ENCODE measurements around the gene CHMP4A. TPM values are rescaled to one million over a fixed set of nuclear protein-coding genes. Genes with fewer than 3 reads are reported as not detected.

CHMP4A gene
- total and polyA plus RNA-seq, 9 of the 15 experiments (the other 6 are each of a cell fraction or from before 2014, with no cell fraction given), result 28.8 to 104 (median 52.7) TPM

DNA sequence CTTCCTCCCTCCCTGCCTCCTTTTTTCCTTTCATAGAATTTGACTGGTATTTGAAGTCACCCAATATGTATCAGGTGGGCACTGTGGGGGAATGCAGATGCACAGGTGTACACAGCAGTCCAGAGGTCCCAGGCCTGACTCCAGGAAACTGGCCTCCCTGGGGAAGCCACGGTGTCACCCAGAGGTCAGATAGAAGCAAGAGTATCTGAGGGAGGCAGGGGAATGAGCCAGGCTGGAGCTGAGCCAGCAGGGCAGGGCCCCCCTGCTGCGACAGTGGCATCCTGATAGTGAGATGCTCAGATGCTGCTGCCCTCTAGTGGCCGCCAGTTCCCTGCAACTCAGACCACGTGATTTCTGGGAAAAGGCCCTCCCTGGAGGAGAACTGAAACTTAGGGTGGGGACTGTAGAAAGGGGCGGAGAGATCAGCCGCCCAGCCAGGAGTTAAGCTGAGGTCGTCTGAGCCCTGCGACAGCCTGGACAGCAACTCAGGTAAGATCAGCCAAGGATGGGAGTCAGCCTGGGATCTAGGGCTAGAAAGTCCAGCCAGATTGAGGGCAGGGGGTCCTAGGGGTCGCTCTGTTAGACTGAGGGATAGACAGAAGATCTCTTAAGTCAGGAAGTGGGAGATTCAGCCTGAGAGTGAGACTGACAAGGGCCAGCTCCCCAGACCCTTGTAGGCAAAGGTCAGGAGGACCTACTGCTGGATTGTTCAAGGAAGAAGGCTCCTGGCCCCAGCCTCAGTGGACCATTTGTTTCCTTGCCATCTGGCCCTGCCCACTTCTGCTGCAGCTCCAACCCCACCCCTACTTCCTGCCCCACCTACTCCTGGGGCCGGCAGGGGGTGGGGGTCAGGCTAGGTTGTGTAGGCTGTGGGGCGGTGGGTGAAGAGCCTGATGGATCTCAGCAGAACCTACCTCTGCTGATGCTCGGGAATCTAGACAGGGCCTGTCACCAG lies 52.2 kb downstream of the CHMP4A start, which contains the start of gene IRF9 (continued):
- TF ChIP-seq, protein P1, sequence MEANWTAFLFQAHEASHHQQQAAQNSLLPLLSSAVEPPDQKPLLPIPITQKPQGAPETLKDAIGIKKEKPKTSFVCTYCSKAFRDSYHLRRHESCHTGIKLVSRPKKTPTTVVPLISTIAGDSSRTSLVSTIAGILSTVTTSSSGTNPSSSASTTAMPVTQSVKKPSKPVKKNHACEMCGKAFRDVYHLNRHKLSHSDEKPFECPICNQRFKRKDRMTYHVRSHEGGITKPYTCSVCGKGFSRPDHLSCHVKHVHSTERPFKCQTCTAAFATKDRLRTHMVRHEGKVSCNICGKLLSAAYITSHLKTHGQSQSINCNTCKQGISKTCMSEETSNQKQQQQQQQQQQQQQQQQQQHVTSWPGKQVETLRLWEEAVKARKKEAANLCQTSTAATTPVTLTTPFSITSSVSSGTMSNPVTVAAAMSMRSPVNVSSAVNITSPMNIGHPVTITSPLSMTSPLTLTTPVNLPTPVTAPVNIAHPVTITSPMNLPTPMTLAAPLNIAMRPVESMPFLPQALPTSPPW (CRISPR knock-in tag; IDR thresholded peaks at IDR 0.05), result peak; percentile 93
- TF ChIP-seq HMG20B (CRISPR knock-in tag; IDR thresholded peaks at IDR 0.05) (no peak), THRAP3 (IDR thresholded peaks at IDR 0.05; ENCODE audit: borderline replicate concordance) (no peak), MBD2 (IDR thresholded peaks at IDR 0.05; ENCODE audit: borderline replicate concordance, low read depth) (no peak), FOXK2 (conservative IDR thresholded peaks at IDR 0.05 in 1 of 2, IDR thresholded peaks at IDR 0.05 in 1 of 2; ENCODE audit: low read depth in 2 of 2) (peak in 1 of 2 experiments; percentile 38; a peak in 1 of 4 replicates), ZNF717 (CRISPR knock-in tag; IDR thresholded peaks at IDR 0.05) (no peak), CBFB (CRISPR knock-in tag; IDR thresholded peaks at IDR 0.05) (no peak), LCOR (CRISPR knock-in tag; IDR thresholded peaks at IDR 0.05) (peak; percentile 76), ZNF57 (CRISPR knock-in tag; IDR thresholded peaks at IDR 0.05) (no peak), FOS (IDR thresholded peaks at IDR 0.05; ENCODE audit: extremely low read depth, insufficient read length) (no peak), BCL6 (CRISPR knock-in tag; IDR thresholded peaks at IDR 0.05) (no peak), BCOR (IDR thresholded peaks at IDR 0.05) (no peak), CTBP1 (IDR thresholded peaks at IDR 0.05; ENCODE audit: borderline replicate concordance) (peak; percentile 96), KDM5B (IDR thresholded peaks at IDR 0.05; ENCODE audit: insufficient replicate concordance, low read depth, low read length) (peak; percentile 37), LARP7 (IDR thresholded peaks at IDR 0.05) (no peak)
- TF ChIP-seq, protein P2, sequence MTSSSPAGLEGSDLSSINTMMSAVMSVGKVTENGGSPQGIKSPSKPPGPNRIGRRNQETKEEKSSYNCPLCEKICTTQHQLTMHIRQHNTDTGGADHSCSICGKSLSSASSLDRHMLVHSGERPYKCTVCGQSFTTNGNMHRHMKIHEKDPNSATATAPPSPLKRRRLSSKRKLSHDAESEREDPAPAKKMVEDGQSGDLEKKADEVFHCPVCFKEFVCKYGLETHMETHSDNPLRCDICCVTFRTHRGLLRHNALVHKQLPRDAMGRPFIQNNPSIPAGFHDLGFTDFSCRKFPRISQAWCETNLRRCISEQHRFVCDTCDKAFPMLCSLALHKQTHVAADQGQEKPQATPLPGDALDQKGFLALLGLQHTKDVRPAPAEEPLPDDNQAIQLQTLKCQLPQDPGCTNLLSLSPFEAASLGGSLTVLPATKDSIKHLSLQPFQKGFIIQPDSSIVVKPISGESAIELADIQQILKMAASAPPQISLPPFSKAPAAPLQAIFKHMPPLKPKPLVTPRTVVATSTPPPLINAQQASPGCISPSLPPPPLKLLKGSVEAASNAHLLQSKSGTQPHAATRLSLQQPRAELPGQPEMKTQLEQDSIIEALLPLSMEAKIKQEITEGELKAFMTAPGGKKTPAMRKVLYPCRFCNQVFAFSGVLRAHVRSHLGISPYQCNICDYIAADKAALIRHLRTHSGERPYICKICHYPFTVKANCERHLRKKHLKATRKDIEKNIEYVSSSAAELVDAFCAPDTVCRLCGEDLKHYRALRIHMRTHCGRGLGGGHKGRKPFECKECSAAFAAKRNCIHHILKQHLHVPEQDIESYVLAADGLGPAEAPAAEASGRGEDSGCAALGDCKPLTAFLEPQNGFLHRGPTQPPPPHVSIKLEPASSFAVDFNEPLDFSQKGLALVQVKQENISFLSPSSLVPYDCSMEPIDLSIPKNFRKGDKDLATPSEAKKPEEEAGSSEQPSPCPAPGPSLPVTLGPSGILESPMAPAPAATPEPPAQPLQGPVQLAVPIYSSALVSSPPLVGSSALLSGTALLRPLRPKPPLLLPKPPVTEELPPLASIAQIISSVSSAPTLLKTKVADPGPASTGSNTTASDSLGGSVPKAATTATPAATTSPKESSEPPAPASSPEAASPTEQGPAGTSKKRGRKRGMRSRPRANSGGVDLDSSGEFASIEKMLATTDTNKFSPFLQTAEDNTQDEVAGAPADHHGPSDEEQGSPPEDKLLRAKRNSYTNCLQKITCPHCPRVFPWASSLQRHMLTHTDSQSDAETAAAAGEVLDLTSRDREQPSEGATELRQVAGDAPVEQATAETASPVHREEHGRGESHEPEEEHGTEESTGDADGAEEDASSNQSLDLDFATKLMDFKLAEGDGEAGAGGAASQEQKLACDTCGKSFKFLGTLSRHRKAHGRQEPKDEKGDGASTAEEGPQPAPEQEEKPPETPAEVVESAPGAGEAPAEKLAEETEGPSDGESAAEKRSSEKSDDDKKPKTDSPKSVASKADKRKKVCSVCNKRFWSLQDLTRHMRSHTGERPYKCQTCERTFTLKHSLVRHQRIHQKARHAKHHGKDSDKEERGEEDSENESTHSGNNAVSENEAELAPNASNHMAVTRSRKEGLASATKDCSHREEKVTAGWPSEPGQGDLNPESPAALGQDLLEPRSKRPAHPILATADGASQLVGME (CRISPR knock-in tag; IDR thresholded peaks at IDR 0.05), result no peak
- TF ChIP-seq, protein P3, sequence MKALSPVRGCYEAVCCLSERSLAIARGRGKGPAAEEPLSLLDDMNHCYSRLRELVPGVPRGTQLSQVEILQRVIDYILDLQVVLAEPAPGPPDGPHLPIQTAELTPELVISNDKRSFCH (CRISPR knock-in tag; IDR thresholded peaks at IDR 0.05), result no peak
- TF ChIP-seq, protein P3 (tag; IDR thresholded peaks at IDR 0.05), result peak; percentile 14; the same call in 1 of the 2 replicates
- TF ChIP-seq, protein P4, sequence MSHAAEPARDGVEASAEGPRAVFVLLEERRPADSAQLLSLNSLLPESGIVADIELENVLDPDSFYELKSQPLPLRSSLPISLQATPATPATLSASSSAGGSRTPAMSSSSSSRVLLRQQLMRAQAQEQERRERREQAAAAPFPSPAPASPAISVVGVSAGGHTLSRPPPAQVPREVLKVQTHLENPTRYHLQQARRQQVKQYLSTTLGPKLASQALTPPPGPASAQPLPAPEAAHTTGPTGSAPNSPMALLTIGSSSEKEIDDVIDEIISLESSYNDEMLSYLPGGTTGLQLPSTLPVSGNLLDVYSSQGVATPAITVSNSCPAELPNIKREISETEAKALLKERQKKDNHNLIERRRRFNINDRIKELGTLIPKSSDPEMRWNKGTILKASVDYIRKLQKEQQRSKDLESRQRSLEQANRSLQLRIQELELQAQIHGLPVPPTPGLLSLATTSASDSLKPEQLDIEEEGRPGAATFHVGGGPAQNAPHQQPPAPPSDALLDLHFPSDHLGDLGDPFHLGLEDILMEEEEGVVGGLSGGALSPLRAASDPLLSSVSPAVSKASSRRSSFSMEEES (CRISPR knock-in tag; IDR thresholded peaks at IDR 0.05), result peak; percentile 98

Data from K562 (cell line).